Measurements from ENCODE around the gene OR51D1. TPM values are rescaled to one million over a fixed set of nuclear protein-coding genes. Genes with fewer than 3 reads are reported as not detected.

Gene OR51D1
- total and polyA plus RNA-seq, 2 of the 8 experiments (the other 6 are each of a cell fraction or from before 2014, with no cell fraction given) = not detected

DNA sequence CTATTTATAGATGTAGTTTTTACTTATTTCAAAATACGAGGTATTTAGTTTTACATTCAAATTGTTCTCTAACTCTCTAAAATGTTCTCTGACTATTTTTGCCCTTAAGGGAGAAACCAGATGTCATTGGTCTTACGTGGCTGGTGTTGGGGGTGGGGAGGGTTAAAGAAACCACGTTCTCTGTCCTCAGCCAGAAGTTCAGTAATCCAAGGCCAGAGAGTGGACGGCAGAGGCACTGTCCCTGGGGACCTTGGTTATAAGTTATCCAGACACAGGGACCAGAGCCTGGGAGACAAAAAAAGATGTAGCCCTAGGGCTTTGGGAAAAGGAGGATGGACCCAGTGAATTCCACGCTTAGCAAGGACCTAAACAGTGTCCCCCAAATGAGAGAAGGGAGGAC is 5.8 kb downstream of the OR51D1 start:
- no peak overlapping the region for H3K56ac ChIP-seq (replicated peaks; ENCODE audit: insufficient read length, low read depth, low read length)
- POLR2A ChIA-PET (ENCODE audit: partially characterized antibody) = no interaction called here
- no peak for TF ChIP-seq CHD1 (IDR thresholded peaks at IDR 0.05; ENCODE audit: low read depth, low read length)
- no peak for TF ChIP-seq RFX5 (IDR thresholded peaks at IDR 0.05; ENCODE audit: borderline replicate concordance, low read depth, low read length)
- no peak for TF ChIP-seq SIN3A (conservative IDR thresholded peaks at IDR 0.05 in 1 of 2, IDR thresholded peaks at IDR 0.05 in 1 of 2; ENCODE audit: low read depth in 1 of 2, low read length in 2 of 2)
- TF ChIP-seq, protein P1, sequence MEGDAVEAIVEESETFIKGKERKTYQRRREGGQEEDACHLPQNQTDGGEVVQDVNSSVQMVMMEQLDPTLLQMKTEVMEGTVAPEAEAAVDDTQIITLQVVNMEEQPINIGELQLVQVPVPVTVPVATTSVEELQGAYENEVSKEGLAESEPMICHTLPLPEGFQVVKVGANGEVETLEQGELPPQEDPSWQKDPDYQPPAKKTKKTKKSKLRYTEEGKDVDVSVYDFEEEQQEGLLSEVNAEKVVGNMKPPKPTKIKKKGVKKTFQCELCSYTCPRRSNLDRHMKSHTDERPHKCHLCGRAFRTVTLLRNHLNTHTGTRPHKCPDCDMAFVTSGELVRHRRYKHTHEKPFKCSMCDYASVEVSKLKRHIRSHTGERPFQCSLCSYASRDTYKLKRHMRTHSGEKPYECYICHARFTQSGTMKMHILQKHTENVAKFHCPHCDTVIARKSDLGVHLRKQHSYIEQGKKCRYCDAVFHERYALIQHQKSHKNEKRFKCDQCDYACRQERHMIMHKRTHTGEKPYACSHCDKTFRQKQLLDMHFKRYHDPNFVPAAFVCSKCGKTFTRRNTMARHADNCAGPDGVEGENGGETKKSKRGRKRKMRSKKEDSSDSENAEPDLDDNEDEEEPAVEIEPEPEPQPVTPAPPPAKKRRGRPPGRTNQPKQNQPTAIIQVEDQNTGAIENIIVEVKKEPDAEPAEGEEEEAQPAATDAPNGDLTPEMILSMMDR (IDR thresholded peaks at IDR 0.05; ENCODE audit: control extremely low read depth in 1 of 3, insufficient read depth in 1 of 3, low read depth in 1 of 3, low read length in 3 of 3) = no peak
- TF ChIP-seq RNF2 (IDR thresholded peaks at IDR 0.05; ENCODE audit: borderline replicate concordance, low read depth, low read length, missing control alignments, poor library complexity, severe bottlenecking) = no peak
- TF ChIP-seq, protein P2, sequence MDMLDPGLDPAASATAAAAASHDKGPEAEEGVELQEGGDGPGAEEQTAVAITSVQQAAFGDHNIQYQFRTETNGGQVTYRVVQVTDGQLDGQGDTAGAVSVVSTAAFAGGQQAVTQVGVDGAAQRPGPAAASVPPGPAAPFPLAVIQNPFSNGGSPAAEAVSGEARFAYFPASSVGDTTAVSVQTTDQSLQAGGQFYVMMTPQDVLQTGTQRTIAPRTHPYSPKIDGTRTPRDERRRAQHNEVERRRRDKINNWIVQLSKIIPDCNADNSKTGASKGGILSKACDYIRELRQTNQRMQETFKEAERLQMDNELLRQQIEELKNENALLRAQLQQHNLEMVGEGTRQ (IDR thresholded peaks at IDR 0.05; ENCODE audit: low read length) = no peak
- TF ChIP-seq POU5F1 (IDR thresholded peaks at IDR 0.05; ENCODE audit: low read depth, low read length) = no peak
- no peak for TF ChIP-seq JUND (IDR thresholded peaks at IDR 0.05; ENCODE audit: low read length)
- TF ChIP-seq, protein P3, sequence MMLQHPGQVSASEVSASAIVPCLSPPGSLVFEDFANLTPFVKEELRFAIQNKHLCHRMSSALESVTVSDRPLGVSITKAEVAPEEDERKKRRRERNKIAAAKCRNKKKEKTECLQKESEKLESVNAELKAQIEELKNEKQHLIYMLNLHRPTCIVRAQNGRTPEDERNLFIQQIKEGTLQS (IDR thresholded peaks at IDR 0.05; ENCODE audit: insufficient read depth, low read depth, low read length) = no peak

More for the DNA sequence above, 5.8 kb downstream of the OR51D1 start:
- H3K4me3 ChIP-seq (ENCODE audit: extremely low read depth in 1 of 4, insufficient read depth in 2 of 4, low read depth in 3 of 4, low read length in 4 of 4) = no peak overlapping the region
- H3K9me3 ChIP-seq (ENCODE audit: insufficient read depth in 2 of 2, low read depth in 1 of 2, low read length in 1 of 2) = no peaks in the 10 kb centered on the region; a peak in 1 of 4 replicates
- DNase-seq (ENCODE audit: low read depth in 1 of 2, low spot score in 2 of 2) = no peak
- H2AFZ ChIP-seq (ENCODE audit: low read length) = no peak overlapping the region
- no peak overlapping the region for H2AK5ac ChIP-seq (ENCODE audit: low read depth, low read length)
- H3K79me2 ChIP-seq (ENCODE audit: control insufficient read depth in 1 of 2, insufficient read depth in 2 of 2, low read length in 2 of 2) = no peaks in the 10 kb centered on the region
- H2BK12ac ChIP-seq (ENCODE audit: low read depth, low read length) = no peak overlapping the region
- no peak overlapping the region for H4K8ac ChIP-seq (ENCODE audit: extremely low read depth, insufficient read depth, low read length)
- H3K4me2 ChIP-seq (ENCODE audit: insufficient read depth in 1 of 2, low read depth in 2 of 2, low read length in 2 of 2) = no peak overlapping the region
- no peak overlapping the region for H4K5ac ChIP-seq (ENCODE audit: insufficient read length, low read depth, low read length)
- no peak overlapping the region for H3K23ac ChIP-seq (ENCODE audit: insufficient read length)
- H3K9ac ChIP-seq (replicated peaks in 1 of 4; ENCODE audit: extremely low read depth in 1 of 4, low read depth in 3 of 4, low read length in 3 of 4) = no peak overlapping the region
- no peak for FAIRE-seq
- H3K79me1 ChIP-seq (ENCODE audit: low read depth, low read length) = no peaks in the 10 kb centered on the region
- H3K4me1 ChIP-seq (replicated peaks in 1 of 4; ENCODE audit: control insufficient read depth in 3 of 4, insufficient read depth in 4 of 4, low read length in 3 of 4) = no peaks in the 10 kb centered on the region
- H3K14ac ChIP-seq (ENCODE audit: insufficient read length) = no peak overlapping the region
- no peak overlapping the region for H3K4ac ChIP-seq (replicated peaks; ENCODE audit: insufficient read length, low read depth, low read length)
- H2BK5ac ChIP-seq (ENCODE audit: low read depth, low read length) = no peak overlapping the region
- H3K27ac ChIP-seq (ENCODE audit: low read depth, low read length) = no peak overlapping the region
- H3K18ac ChIP-seq (ENCODE audit: extremely low read depth, low read length) = no peak overlapping the region
- no peak overlapping the region for H4K91ac ChIP-seq (replicated peaks; ENCODE audit: insufficient read length, low read length)
- H4K20me1 ChIP-seq (replicated peaks in 1 of 2; ENCODE audit: control insufficient read depth in 1 of 2, insufficient read depth in 2 of 2, low read length in 2 of 2) = no peaks in the 10 kb centered on the region
- no peaks in the 10 kb centered on the region; a peak in 1 of 7 replicates for H3K27me3 ChIP-seq (replicated peaks in 1 of 4; ENCODE audit: control insufficient read depth in 3 of 4, extremely low read depth in 1 of 4, insufficient read depth in 3 of 4, low read length in 3 of 4)
- WGBS, 2 experiments (ENCODE audit: extremely low coverage in 1 of 2, insufficient coverage in 1 of 2, insufficient read length in 1 of 2, insufficient replicate concordance in 2 of 2, low coverage in 1 of 2, low lambda C conversion rate in 2 of 2, missing lambda C conversion rate in 1 of 2) = 83% methylated on average over 5 of the region's 5 CpGs; no CpG with 5 or more reads in 1 of the 2 experiments
- H3K36me3 ChIP-seq (ENCODE audit: control insufficient read depth in 2 of 4, insufficient read depth in 4 of 4, low read length in 3 of 4) = no peaks in the 10 kb centered on the region
- H2BK120ac ChIP-seq (replicated peaks; ENCODE audit: low read depth, low read length) = no peak overlapping the region
- H2BK15ac ChIP-seq (ENCODE audit: low read length) = no peak overlapping the region
- H2BK20ac ChIP-seq (ENCODE audit: low read length) = no peak overlapping the region
- H3K23me2 ChIP-seq (ENCODE audit: low read depth, low read length) = no peaks in the 10 kb centered on the region
- CTCF ChIA-PET (ENCODE audit: partially characterized antibody) = interaction anchor here (0.7 kb wide), 1 partner anchor 175 kb away, joined by 3 read pairs; no protein-coding TSS in a partner anchor
